Measurements from ENCODE around the gene DHRS1.
"Not testable (repeated sequence)": the region's sequence is repeated elsewhere in the genome, so short reads cannot be mapped to it uniquely, and the experiment has no call there.

Gene DHRS1

GRCh38 chr14:24299255-24300191 is at the start of gene DHRS1, which contains the start of gene NOP9:
Gene DHRS1 (minus strand): TSS chr14:24299780. CDS start chr14:24299106, 674 bp downstream.
Gene NOP9 (plus strand): TSS chr14:24299850. CDS start chr14:24299955, 105 bp downstream.
- peak; percentile 70 to 78 for ATAC-seq

GRCh38 chr14:24348186-24348585 is 48.6 kb upstream of the DHRS1 start:
- ATAC-seq, result no peak

- ATAC-seq, result no peak
These were observed 47.6 kb upstream of the DHRS1 start for GRCh38 chr14:24347134-24347533.

- no peak for ATAC-seq
These were observed 44.4 kb upstream of the DHRS1 start for GRCh38 chr14:24343795-24344660.

- ATAC-seq, result no peak
These were observed 43.3 kb upstream of the DHRS1 start for GRCh38 chr14:24342889-24343288.

- ATAC-seq, result no peak
These were observed 41.0 kb upstream of the DHRS1 start for GRCh38 chr14:24340606-24341005.

GRCh38 chr14:24339284-24340151 is 39.9 kb upstream of the DHRS1 start, which contains the start of gene RIPK3:
Gene RIPK3 (minus strand): TSS chr14:24339991. CDS start chr14:24339826, 165 bp downstream.
- peak; percentile 95 to 96 for ATAC-seq

- no peak for ATAC-seq
These were observed 39.3 kb upstream of the DHRS1 start for GRCh38 chr14:24338843-24339242.

- no peak for ATAC-seq
These were observed 38.2 kb upstream of the DHRS1 start for GRCh38 chr14:24337824-24338175.

- no peak for ATAC-seq
These were observed 37.7 kb upstream of the DHRS1 start for GRCh38 chr14:24337144-24337823.

GRCh38 chr14:24335461-24336171 is 36.0 kb upstream of the DHRS1 start:
- no peak for ATAC-seq

GRCh38 chr14:24334431-24335291 is 35.1 kb upstream of the DHRS1 start, which contains the start of gene ADCY4:
Gene ADCY4 (minus strand): TSS chr14:24335071. CDS start chr14:24334652, 419 bp downstream.
- ATAC-seq, result no peak

- peak; percentile 85 for ATAC-seq
These were observed 32.9 kb upstream of the DHRS1 start for GRCh38 chr14:24332268-24332993.

- no peak for ATAC-seq
These were observed 32.2 kb upstream of the DHRS1 start for GRCh38 chr14:24331731-24332267.

GRCh38 chr14:24330973-24331674 is 31.5 kb upstream of the DHRS1 start:
- ATAC-seq, result no peak

GRCh38 chr14:24329736-24330135 is 30.2 kb upstream of the DHRS1 start:
- peak; percentile 36 to 44 for ATAC-seq

GRCh38 chr14:24329073-24329663 is 29.6 kb upstream of the DHRS1 start:
- no peak for ATAC-seq

GRCh38 chr14:24327914-24328313 is 28.3 kb upstream of the DHRS1 start:
- not testable (repeated sequence) for ATAC-seq
